ENCODE results near the gene SLC1A1.

- TF ChIP-seq POLR2A (IDR thresholded peaks at IDR 0.05) (no peak), CTCF (IDR thresholded peaks at IDR 0.05) (no peak)
These were observed 72.8 kb downstream of the SLC1A1 start for GRCh38 chr9:4563105-4563504.

Data from sigmoid colon (tissue), 3 donors.